Measurements from ENCODE around the gene FANCG. TPM values are rescaled to one million over a fixed set of nuclear protein-coding genes. Genes with fewer than 3 reads are reported as not detected.

FANCG gene
- total RNA-seq, 1 donor: 32.2 TPM

DNA sequence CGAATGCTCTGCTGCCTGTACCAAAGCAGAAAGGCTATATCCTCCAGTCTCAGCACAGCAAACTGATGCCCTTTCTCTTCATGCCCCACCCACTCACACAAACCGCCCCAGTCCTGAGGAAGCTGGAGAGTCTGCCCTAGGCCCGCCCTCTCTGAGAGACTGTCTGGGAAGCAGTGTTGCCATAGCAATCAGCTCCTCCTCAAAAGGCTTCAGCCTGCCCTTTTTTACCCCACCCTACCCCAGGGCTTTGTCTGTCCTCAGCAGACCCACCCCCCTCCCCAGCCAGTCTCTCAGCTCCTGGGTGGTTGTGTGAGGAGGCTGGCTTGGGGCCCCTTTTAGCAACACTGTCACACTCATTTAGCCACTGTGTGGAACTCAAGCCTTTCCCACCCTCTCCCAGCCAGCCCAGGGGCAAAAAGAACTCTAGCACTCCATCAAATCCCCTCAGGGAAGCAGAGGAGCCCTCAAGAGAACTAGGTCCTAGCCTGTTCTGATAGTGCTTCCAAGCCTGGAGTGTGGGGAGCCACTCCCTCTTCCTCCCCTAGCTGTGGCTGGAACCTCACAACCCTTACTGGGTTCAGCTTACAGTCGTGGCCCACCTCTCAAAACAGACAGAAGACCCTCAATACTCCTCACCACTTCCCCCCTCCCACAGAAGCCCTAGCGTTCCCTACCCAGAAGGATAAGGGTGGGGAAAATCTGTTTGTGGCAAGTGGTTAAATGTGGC is 34.5 kb upstream of the FANCG start:
- TF ChIP-seq, protein P1, sequence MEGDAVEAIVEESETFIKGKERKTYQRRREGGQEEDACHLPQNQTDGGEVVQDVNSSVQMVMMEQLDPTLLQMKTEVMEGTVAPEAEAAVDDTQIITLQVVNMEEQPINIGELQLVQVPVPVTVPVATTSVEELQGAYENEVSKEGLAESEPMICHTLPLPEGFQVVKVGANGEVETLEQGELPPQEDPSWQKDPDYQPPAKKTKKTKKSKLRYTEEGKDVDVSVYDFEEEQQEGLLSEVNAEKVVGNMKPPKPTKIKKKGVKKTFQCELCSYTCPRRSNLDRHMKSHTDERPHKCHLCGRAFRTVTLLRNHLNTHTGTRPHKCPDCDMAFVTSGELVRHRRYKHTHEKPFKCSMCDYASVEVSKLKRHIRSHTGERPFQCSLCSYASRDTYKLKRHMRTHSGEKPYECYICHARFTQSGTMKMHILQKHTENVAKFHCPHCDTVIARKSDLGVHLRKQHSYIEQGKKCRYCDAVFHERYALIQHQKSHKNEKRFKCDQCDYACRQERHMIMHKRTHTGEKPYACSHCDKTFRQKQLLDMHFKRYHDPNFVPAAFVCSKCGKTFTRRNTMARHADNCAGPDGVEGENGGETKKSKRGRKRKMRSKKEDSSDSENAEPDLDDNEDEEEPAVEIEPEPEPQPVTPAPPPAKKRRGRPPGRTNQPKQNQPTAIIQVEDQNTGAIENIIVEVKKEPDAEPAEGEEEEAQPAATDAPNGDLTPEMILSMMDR (IDR thresholded peaks at IDR 0.05; ENCODE audit: insufficient read depth, low read length): no peak
- peak overlapping the region; percentile 99 for H3K4me3 ChIP-seq (ENCODE audit: low read depth, low read length)
- peak; percentile 96 for DNase-seq (ENCODE audit: low read depth)

DNA sequence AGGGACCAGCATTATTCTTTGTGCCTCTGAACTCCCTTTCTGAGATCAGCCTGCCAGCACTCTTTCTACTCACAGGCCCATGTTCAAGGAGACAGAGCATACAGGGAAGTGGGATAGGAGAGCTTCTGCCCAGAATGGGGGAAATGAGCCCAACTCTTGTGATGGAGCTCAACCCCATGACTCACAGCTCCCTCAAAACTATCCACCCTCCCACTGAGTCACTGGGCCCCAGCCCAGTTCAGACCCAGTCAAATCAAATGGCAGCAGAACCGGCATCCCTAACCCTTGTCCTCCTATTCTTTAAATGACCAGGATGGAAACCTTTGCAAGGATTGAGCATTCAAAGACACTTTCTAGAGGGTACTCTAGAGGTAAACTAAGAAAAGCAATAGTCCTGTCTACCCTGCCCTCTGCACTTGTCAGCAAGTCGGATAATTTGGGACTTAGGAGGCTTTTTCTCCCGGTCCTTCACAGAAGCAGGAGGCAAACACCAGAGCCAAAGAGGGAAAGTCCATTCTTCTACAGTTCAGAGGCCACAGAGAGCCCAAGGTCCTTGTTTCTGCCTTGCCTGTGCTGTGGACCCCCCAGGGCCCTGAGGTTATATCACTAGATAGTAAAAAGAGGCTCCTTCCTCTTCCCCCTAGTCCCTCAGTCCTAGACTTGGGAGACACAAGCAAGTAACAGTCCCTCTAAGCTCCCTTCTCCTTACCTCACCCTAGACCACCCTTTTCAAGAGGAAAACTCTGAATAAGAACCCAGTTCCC is 32.7 kb upstream of the FANCG start:
- peak; percentile 88 for DNase-seq (ENCODE audit: low read depth)
- TF ChIP-seq, protein P1 (IDR thresholded peaks at IDR 0.05; ENCODE audit: insufficient read depth, low read length): no peak
- H3K4me3 ChIP-seq (ENCODE audit: low read depth, low read length): peak overlapping the region; percentile 66

DNA sequence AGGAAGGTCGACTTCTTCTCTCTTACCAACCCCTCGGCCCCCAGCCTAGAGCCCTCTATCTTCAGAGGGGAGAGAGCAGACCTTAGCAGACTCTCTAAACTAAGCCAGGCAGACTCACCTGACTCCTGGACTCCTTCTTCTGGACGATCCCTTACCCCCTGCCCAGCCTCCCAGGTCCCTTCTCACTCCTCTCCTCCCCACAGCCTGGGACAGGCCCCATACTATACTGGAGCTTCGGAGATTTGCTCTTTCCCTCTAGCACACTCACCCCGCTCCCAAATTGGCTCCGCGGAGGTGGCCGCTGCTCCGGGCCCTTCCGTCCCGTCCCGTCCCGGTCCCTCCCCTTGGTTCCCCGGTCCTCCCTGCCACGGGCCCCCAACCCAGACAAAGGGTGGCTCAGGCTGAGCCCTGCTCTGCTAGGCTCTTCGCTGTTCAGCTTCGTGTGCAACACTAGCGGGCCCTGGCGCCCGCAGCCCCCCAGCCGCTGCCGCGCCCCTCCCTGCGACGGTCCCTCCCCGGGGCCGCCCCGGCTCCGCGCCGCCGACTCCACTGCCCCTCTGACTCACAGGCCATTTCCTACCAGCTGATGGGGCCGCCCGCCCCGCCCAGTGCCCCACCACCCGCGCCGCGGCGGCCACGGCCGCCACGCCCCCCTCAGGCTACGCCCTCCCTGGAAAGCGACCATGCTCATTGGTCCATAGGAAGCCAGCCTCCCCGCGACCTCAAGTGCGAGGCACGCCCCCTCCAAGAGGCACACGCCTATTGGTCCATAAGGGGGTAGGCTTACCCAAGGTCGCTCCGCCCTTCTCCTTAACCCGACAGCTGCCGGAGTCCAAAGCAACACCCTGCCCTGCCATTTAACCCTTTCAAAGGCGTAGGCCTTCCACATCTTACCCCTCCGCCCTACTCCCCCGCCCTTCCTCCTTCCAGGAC is 31.5 kb upstream of the FANCG start:
- H3K4me3 ChIP-seq (ENCODE audit: low read depth, low read length): peak overlapping the region; percentile 87
- TF ChIP-seq, protein P1 (IDR thresholded peaks at IDR 0.05; ENCODE audit: insufficient read depth, low read length): no peak
- DNase-seq (ENCODE audit: low read depth): peak; percentile 99

DNA sequence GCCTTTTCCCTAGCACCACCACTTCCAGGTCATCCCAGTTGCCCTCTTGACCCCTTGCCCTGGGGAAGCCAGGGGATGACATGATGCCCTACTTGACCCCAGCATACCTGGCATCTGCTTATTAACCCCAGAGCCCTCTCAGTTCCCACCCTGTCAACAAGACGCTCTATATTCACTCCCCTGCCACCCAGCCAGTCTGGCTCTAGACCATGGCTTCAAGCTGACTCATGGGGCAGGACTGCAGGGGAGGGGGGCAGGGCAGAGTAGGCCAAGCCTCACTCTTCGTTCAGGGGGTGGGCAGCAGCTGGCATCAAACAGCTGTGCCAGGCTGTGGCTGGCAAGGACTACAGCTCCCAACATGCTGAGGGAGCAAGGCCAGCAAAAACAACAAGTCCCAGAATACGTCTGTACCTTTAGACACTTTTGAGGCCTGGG is 30.6 kb upstream of the FANCG start:
- peak; percentile 37 for DNase-seq (ENCODE audit: low read depth)
- H3K4me3 ChIP-seq (ENCODE audit: low read depth, low read length): peak overlapping the region; percentile 87
- TF ChIP-seq, protein P1 (IDR thresholded peaks at IDR 0.05; ENCODE audit: insufficient read depth, low read length): no peak

DNA sequence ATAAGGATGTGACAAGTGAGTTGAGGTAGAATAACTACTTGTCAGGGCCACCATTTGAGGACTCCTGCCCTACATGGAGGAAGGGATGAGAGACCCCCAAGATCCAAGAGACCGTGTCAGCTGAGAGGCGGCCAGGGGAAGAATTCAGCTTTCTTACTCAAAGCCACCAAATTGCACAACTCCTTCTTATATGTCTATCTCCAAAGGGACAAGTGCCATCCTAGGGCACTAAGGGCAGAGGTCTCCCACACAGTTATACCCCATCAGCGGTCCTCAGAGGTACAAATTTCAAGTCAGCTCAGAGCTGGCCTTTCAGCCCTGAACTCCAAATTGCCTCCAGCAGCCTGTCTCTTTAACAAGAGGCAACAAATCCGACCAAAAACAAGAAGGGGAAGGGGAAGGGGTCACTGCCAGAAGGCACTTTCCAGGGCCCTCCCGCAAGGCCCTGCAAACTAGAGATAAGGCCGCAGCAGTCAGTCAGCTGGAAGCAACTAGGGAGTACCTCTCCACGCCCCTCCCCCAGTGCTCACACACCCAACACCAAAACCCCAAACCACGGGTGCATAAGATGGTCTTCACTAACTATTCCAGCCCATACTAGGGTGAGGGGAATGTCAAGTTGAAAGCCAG is 29.3 kb upstream of the FANCG start:
- TF ChIP-seq, protein P1 (IDR thresholded peaks at IDR 0.05; ENCODE audit: insufficient read depth, low read length): no peak
- peak overlapping the region; percentile 6 for H3K4me3 ChIP-seq (ENCODE audit: low read depth, low read length)
- DNase-seq (ENCODE audit: low read depth): no peak

DNA sequence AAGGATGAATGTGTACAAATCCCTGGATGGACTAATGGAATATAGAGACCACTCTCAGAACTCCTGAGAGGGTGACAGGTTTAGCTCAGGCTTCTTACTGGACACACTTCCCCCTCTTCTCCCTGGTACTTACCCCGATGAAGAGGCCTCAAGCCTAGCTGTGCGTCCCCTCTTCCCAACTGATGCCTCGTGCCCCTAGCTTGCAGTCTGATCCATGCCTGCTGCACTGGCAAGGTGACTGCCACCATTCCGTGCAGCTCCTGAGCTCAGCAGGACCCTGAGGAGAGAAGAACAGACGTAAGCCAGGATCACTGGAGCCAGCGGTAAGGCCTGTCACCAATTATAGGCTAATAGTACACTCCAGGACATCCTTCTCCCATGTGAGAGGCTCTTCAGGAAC is 28.7 kb upstream of the FANCG start:
- no peak overlapping the region for H3K4me3 ChIP-seq (ENCODE audit: low read depth, low read length)
- TF ChIP-seq, protein P1 (IDR thresholded peaks at IDR 0.05; ENCODE audit: insufficient read depth, low read length): no peak
- DNase-seq (ENCODE audit: low read depth): no peak

Measured in fibroblast of the aortic adventitia (primary cell).